Left renal pelvis (tissue), 4 donors: Measurements from ENCODE around the gene STAG3. TPM values are rescaled to one million over a fixed set of nuclear protein-coding genes. Genes with fewer than 3 reads are reported as not detected.

Experiments used
- DNase-seq, 4 donors: peaks; one replicate each; pipeline ENCODE4 v3.0.0-alpha.2; 2013; ENCODE audit warnings: low read depth in 4 of 4, low spot score in 3 of 4
- polyA plus RNA-seq, 4 donors: library from polyadenylated mRNA; unstranded; fragments of 120-200 nt; gene quantifications; one replicate each; pipeline ENCODE4 v1.2.1, GENCODE V29; 2013; ENCODE audit not compliant: insufficient read length in 4 of 4

Gene STAG3
- polyA plus RNA-seq, 4 donors, result 11.3 to 31.0 (median 17.0) TPM

GRCh38 chr7:100153708-100154535 is 23.8 kb upstream of the STAG3 start:
- no peak for DNase-seq

GRCh38 chr7:100154651-100155491 is 22.8 kb upstream of the STAG3 start:
- DNase-seq, result no peak

- DNase-seq, result no peak
These were observed 22.0 kb upstream of the STAG3 start for GRCh38 chr7:100155553-100156317.

GRCh38 chr7:100156331-100157068 is 21.2 kb upstream of the STAG3 start:
- DNase-seq, result no peak

- DNase-seq, result no peak
These were observed 20.7 kb upstream of the STAG3 start for GRCh38 chr7:100157069-100157333.

- no peak for DNase-seq
These were observed 20.1 kb upstream of the STAG3 start for GRCh38 chr7:100157334-100158228.

GRCh38 chr7:100158229-100159098 is 19.3 kb upstream of the STAG3 start, which contains the start of gene TRAPPC14:
TSS of gene TRAPPC14 (minus strand) at chr7:100158723. CDS start at chr7:100158499, 224 bp downstream.
- peak in 3 of 4 donors; percentile 81 to 87 (median 82) for DNase-seq

- no peak for DNase-seq
These were observed 18.6 kb upstream of the STAG3 start for GRCh38 chr7:100159099-100159623.

GRCh38 chr7:100160067-100160466 is 17.7 kb upstream of the STAG3 start:
- DNase-seq, result no peak

GRCh38 chr7:100163006-100163531 is 14.6 kb upstream of the STAG3 start:
- no peak for DNase-seq

GRCh38 chr7:100163871-100164270 is 13.8 kb upstream of the STAG3 start:
- no peak for DNase-seq

GRCh38 chr7:100166317-100166940 is 11.3 kb upstream of the STAG3 start:
- no peak for DNase-seq

GRCh38 chr7:100166970-100167911 is 10.5 kb upstream of the STAG3 start:
- no peak for DNase-seq

GRCh38 chr7:100167912-100168323 is 9.8 kb upstream of the STAG3 start:
- DNase-seq, result no peak

- DNase-seq, result no peak
These were observed 8.4 kb upstream of the STAG3 start for GRCh38 chr7:100169147-100169850.
